ENCODE results near the gene ARMC6. TPM values are rescaled to one million over a fixed set of nuclear protein-coding genes. Genes with fewer than 3 reads are reported as not detected.

Gene ARMC6
- total RNA-seq, 3 donors from 2014 or later: 20.3 to 29.5 (median 27.7) TPM

- Histone ChIP-seq H3K27me3 (no peaks in the 10 kb centered on the region), H3K4me1 (no peaks in the 10 kb centered on the region), H3K9me3 (no peaks in the 10 kb centered on the region), H3K36me3 (no peaks in the 10 kb centered on the region), H3K4me3 (no peak overlapping the region), H3K27ac (no peak overlapping the region)
- DNase-seq (ENCODE audit: low spot score in 2 of 2): no peak
- intact Hi-C loops (cut with DNase I; ENCODE audit: low total_unique reads): no loop called here
- TF ChIP-seq CTCF (IDR thresholded peaks at IDR 0.05): no peak
- no peak for TF ChIP-seq POLR2A (IDR thresholded peaks at IDR 0.05)
- no peak for TF ChIP-seq POLR2AphosphoS5 (IDR thresholded peaks at IDR 0.05)
Observed at GRCh38 chr19:19079571-19079970, 46.2 kb downstream of the ARMC6 start.

GRCh38 chr19:19081642-19082151 lies 48.3 kb downstream of the ARMC6 start:
- TF ChIP-seq CTCF (IDR thresholded peaks at IDR 0.05): no peak
- no peak for TF ChIP-seq POLR2A (IDR thresholded peaks at IDR 0.05)
- peak in 1 of 3 donors; percentile 36 for TF ChIP-seq POLR2AphosphoS5 (IDR thresholded peaks at IDR 0.05)
- Histone ChIP-seq H3K36me3 (no peaks in the 10 kb centered on the region), H3K4me3 (no peak overlapping the region), H3K9me3 (no peaks in the 10 kb centered on the region), H3K27ac (peak overlapping the region in 1 of 2 donors; percentile 55), H3K4me1 (no peaks in the 10 kb centered on the region), H3K27me3 (no peaks in the 10 kb centered on the region)
- no peak for DNase-seq (ENCODE audit: low spot score in 2 of 2)
- intact Hi-C loops (cut with DNase I; ENCODE audit: low total_unique reads): no loop called here

DNA sequence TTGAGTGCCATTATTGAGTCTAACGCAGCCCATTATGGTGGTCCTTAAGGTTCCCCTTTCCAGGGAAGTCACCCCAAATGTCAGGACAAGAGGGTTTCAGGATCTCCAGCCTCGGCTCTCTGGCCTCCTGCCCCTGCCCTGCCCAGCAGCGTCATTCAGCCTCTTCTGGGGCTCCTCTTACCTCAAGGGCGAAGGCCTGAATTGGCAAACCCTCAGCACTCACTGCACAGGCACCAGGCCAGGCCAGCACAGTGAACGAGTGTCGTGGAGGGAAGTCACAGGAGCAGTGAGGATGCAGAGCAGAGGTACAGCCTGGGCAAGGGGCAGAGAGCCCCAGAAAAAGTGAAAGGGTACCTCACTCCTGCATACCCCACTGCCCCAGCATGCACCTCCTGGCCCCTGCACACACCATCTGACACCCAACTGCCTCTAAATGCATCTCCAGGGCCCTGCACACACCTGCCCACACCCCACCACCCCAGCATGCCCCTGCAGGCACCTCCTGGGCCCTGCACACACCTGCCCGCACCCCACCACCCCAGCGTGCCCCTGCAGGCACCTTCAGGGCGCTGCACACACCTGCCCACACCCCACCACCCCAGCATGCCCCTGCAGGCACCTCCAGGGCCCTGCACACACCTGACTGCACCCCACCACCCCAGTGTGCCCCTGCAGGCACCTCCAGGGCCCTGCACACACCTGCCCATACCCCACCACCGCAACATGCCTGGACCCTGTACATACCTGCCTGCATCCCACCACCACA lies 50.2 kb downstream of the ARMC6 start:
- Histone ChIP-seq H3K27me3 (no peaks in the 10 kb centered on the region), H3K4me3 (no peak overlapping the region), H3K9me3 (no peaks in the 10 kb centered on the region), H3K36me3 (no peaks in the 10 kb centered on the region), H3K4me1 (no peaks in the 10 kb centered on the region), H3K27ac (no peak overlapping the region)
- intact Hi-C loops (cut with DNase I; ENCODE audit: low total_unique reads): no loop called here
- TF ChIP-seq POLR2AphosphoS5 (IDR thresholded peaks at IDR 0.05) (no peak), CTCF (IDR thresholded peaks at IDR 0.05) (no peak), POLR2A (IDR thresholded peaks at IDR 0.05) (no peak)
- no peak for DNase-seq (ENCODE audit: low spot score in 2 of 2)

DNA sequence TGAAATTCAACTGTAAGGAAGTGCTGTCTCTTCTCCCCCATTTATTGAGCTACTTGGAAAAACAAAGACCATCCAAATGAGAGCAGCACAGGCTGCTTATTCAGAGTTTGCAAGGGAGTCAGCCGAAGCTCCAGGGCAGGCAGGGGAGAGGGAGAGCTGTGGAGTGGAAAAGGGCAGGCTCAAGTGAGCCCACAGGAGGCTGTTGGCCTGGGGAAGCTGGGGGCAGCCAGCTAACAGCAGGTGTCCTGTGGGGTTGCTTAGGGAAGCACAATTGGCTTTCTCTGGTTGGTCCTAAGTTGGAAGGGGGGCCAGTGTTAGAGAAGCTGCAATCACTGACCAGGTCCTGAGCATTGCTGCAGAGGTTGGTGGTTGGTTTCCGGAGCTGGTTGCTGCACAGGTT lies 54.3 kb downstream of the ARMC6 start:
- Histone ChIP-seq H3K4me1 (no peaks in the 10 kb centered on the region), H3K27ac (no peak overlapping the region), H3K36me3 (no peaks in the 10 kb centered on the region), H3K27me3 (no peaks in the 10 kb centered on the region), H3K9me3 (no peaks in the 10 kb centered on the region), H3K4me3 (no peak overlapping the region)
- intact Hi-C loops (cut with DNase I; ENCODE audit: low total_unique reads): no loop called here
- TF ChIP-seq CTCF (IDR thresholded peaks at IDR 0.05) (no peak), POLR2A (IDR thresholded peaks at IDR 0.05) (no peak), POLR2AphosphoS5 (IDR thresholded peaks at IDR 0.05) (no peak)
- DNase-seq (ENCODE audit: low spot score in 2 of 2): no peak

GRCh38 chr19:19094513-19094912 lies 61.1 kb downstream of the ARMC6 start:
- Histone ChIP-seq H3K4me1 (no peaks in the 10 kb centered on the region), H3K36me3 (no peaks in the 10 kb centered on the region), H3K27ac (no peak overlapping the region), H3K27me3 (no peaks in the 10 kb centered on the region), H3K9me3 (no peaks in the 10 kb centered on the region), H3K4me3 (no peak overlapping the region)
- DNase-seq (ENCODE audit: low spot score in 2 of 2): no peak
- intact Hi-C loops (cut with DNase I; ENCODE audit: low total_unique reads): no loop called here
- no peak for TF ChIP-seq CTCF (IDR thresholded peaks at IDR 0.05)
- TF ChIP-seq POLR2AphosphoS5 (IDR thresholded peaks at IDR 0.05): no peak
- TF ChIP-seq POLR2A (IDR thresholded peaks at IDR 0.05): no peak
